Fibroblast of skin of left biceps (primary cell): ENCODE measurements around the gene PLPPR1.

Experiments
- DNase-seq, 2 experiments: peaks; one replicate each; pipeline ENCODE4 v3.0.0-alpha.2; 2013; ENCODE audit warnings: low read depth in 2 of 2

PLPPR1 gene

DNA sequence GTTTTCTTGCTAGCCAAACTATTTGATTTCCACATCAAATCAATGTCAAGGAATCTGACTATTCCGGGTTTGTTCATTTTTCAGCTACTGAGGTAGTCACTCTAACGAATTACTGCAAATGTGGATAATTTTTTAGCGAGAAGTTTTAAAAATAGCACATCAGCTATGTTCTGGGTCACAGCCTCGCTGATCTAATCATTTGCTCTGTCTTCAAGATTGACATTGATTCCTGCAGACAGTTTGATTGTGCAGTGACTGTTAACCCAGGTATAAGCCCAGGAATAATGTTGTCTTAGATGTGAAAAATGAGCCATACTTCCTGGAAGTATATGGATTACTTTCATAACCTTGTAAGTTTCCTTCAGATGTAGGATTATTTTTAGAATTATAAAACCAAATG, 181.1 kb downstream of the PLPPR1 start:
- DNase-seq = no peak

DNA sequence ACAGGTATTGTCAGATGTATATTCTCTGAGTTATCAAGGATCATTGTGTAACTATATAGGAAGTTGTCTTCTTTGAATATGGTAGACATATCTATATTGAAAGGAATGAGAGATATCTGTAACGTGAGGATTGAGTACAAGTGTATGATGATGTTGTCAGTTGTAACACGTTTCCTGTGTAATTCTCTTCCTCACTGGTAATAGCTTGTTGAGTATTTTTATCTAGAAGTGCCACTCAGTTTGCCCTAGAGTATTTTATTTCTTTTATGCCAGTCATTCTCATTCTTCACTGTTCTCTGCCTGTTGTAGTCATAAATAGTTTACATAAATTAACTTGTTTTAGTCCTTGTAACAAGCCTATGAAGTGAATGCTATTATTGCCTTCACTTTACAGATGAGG, 184.1 kb downstream of the PLPPR1 start:
- no peak for DNase-seq

DNA sequence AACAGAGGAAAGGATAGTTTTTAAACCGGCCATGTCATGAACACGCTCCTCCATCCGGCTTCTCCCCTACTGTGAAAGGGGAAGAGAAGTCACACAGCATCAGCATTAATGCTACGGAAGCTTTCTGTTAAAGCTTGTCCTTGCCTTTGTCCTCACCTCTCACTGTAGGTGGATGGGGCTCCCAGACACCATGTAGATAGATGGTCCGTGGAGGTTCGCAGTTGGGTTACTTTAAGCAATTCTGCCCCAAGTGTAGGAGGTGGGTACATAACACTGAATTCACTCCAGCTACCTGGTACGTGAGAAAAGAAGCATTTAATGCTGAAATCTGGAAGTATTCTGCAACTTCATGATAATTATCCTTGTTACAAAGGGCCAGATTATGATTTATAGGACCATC, 190.5 kb downstream of the PLPPR1 start:
- no peak for DNase-seq

DNA sequence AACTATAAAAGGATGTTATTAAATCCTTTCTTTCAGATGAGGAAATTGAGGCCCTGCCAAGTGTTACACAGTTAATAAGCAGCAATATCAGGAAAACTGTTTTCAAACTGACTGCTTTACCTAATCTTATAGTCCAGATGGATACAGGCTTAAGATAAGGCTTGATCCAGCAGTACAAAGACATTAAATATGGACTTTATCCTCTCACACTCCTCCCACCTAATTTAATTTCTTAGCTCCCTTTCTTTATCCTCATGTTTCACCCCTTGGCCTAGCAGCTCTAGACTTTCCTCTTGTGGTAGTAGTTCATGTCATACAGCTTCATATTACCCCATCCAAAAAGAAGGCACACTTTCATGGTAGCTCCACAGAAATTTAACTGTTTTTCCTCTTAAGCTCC, 191.8 kb downstream of the PLPPR1 start:
- DNase-seq = no peak

DNA sequence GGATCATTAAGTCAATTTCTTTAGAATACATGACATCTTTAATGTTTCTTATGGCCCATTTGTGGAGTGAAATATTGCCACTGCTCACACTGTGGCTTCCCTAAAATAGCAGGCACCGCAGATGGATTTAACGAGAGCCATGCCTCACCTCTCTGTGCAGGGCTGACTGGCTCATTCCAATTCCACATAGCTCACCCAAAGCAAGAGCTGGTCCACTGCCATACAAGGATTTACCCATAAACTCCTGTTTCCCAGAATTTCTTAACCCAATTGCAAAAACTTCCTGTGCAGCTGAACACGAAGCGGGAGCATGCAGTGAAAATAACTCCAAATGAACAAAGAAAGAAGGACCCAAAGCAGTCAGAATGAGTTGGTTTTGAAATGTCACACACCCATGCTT, 196.7 kb downstream of the PLPPR1 start:
- no peak for DNase-seq

DNA sequence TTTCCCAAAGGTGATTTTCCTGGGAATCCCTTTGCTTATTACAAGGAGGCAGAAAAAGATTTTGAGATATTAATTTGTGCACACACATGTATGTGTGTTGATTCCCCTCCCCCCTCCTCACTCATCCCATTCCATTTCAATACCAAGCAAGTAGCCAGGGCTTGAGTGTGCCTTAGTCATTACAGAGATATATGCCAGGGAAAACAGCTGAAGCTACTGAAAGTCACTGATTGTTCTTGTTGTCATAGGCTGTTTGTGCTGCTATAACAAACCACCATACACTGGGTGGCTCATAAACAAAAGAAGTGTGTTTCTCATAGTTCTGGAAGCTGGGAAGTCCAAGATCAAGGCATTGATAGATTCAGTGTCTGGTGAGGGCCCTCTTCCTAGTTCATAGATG, 197.6 kb downstream of the PLPPR1 start:
- DNase-seq = no peak

DNA sequence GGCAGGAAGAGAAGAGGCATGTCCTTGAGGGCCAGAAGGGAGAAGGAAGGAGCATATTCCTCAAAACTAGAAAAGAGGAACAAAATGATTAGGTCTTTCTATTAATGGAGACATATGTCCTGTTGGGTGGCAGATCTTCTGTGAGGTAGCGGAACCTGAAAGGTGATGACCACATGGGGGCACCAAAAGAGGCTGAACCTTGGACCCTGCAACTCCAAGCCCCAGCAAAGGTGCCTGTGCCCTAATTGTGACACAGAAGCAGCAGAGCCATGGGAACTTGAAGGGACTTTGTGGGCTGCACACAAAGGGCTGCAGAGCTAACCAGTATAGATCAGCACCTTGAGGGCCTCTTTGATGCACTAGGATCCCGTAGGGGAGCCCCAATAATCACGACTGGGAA, 198.3 kb downstream of the PLPPR1 start:
- no peak for DNase-seq

DNA sequence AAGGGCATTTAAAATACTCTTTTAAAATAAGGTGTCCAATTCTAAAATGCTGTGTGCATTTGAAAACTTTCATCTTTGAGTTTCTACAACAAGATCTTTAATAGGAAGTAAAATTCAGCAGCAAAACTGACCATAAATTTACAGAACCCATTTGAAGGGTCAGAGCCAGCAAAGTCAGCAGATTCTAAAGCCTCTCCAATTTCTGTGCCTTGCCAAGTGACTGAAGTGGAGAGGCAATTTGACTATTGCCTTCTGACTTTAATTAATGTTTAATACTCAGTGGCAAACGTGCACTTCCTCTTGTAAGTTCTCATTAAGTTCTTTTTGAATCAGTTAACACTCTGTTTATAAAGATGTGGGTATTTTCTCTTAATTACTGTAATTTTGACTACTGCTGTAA, 201.1 kb downstream of the PLPPR1 start:
- no peak for DNase-seq

DNA sequence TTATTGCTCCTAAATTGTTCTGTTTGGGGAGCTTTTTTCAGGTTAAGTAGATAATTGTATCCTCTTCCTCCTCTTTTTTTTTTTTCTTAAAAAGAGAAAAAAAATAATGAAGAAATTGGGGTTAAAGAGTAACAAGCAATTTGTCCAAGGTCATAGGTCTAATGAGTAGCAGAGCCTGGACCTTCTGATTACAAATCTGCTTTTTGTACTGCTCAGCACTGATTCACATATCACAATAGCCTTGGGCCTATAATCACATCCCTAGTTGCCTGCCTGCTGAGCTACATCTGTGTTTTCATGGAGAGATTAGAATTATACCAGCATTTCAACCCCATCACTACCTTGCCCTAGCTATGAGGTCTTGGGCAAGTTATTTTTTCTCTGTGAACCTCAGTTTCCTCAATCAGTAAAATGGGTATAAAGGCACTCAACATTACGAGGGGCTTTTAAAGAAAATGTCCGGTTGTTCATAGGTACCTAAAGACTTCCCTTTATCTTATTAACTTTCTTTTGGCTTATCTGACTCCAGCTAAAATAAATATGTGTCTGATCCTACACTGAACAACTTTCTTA, 204.0 kb downstream of the PLPPR1 start:
- DNase-seq = no peak

DNA sequence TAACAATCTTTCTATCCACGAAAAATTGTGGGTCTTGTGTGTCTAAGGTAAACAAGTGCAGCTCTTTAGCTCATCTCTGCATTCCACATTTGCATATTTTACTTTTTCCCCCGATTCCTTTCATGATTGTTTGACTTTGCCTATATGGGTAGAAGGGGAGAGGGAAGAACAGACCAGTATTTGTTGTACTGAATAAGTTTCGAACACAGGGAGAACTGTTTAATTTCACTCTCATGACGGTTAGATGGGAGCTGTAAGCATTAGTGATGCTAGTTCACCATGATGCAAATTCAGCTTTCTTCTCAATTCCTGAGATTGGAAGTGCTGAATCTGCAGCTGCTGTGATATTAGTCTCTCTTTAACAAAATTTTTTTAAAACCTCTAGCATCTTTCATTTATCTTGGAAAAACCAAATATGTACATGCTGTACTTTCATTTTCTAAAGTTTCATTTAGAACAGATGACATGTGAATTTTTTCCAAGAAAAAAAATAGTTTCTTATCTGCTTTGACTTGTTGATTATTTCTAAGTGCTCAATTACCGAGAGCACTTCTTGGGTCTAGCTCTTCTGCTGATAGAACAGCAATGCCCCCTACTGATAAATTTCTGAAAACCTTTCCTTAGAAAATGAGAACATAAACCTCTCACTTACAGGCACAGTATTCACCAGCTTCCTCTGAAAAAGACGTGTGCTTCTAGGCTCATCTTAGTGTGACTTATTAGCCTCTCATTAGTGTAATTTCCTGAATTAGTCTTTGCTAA, 206.8 kb downstream of the PLPPR1 start:
- DNase-seq = no peak

DNA sequence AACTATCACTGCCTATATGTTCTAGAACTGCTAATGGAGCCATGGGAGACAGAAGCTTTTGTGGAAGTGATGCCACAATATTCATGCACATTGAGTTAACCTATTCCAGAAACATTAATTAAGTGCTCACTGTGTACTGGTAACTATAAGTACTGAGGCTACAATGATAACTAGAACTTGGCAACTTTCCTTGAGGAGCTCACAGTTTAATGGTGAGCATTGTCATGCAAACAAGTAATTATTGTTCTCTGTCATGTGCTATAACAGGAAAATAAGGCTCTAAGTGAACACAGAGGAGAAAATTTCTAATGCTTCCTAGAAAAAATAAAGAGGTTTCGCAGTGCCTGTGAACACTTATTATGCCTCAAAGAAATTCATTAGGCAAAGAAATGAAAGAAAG, 214.1 kb downstream of the PLPPR1 start:
- no peak for DNase-seq

DNA sequence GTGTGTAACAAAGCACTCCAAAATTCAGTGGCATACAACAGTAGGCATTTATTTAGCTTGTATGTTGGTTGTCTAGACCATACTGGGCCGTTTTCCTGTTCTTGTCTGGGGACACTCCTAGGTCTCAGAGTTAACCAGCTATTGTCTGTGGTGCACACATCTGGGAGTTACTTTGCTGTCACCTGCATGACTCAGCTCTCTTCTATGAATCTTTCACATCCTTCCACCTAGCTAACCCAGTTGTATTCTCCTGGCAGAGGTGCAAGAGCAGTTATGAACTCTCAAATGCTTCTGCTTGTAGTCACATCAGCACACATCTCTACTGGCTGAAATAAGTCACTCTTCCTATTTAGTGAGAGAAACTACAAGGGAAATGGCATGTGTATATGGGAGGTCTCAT, 218.2 kb downstream of the PLPPR1 start:
- no peak for DNase-seq

DNA sequence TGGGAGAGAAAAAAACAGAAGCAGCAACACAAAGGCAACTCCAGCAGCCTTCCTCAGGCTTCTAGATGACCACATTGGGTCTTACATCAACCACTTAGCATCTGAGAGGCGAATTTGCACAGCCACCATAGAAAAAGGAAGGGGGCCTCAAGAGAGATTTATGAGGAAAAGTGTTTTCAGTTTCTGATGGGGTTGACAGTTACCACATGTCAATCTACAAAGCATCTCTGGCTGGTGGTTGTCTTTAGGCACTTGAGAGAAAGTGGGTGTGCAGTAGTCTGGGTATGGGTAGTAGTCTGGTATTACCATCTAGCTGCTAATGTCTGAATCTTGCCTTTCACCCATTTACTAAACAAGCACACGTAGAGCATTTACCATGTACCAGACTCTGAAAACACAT, 218.8 kb downstream of the PLPPR1 start:
- no peak for DNase-seq

DNA sequence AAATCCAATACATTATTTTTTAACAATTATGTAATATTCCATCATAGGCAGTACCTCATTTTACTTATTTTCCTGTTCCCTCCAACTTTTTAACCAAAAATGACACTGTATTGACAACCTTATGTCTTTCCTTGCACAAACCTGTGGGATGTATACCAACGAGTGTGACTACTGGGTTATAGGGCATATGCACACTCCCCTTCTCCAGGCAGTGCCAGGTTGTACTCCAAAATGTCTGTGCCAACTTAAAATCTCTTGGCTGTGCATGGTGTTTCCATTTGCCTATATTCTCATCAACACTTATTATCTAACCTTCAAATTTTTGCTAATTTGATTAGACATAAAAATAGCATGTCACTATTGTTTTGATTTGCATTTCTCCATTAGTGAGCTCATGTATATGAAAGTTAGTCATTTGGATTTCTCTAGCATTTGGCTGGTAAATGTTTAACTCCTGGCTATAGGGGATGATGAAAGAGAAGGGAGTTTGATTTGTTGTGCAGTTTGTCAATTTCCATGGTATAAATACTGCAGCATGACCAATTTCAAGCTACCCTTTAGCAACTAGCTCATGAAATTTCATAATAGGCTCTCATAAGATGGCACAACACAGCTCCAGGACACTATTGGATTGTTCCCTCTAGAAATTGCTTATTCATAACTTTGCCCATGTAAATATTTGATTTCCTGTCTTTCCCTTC, 226.4 kb downstream of the PLPPR1 start:
- no peak for DNase-seq

DNA sequence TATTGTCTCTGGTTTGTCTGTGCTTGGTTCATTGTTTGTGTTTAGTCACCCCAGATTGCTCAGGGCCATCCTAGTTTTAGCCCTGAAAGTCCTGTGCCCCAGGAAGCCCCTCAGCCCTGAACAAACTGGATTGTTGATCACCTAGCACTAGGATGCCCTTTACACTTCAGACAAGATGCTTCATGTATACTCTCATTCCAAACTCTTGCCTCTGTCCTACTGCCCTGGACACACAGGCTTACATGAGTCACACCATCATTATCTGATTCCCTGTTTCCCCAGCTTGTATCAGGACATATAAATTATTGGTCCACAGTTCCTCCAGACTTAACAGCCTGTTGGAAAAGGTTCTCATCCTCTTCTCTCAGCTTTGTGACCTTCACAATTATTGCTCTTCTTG, 236.2 kb downstream of the PLPPR1 start:
- DNase-seq = no peak

DNA sequence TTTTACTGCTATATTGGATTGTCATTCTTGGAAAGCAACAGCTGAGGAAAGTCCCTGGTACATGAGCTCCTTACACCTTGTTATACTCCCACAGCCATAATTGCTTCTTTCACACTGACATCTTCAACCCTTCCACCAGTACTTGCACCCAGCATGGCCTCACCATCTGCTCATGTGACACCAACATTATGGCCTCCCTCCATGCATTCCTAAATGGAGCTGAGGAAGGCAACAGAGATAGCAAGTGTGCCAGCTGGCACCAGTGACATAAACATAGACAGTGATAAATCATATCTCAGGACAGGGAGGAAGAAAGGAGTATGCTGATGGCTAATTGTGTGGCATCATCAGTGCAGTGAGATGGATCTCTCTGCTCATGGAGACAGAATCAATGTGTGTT, 236.7 kb downstream of the PLPPR1 start:
- DNase-seq = no peak

DNA sequence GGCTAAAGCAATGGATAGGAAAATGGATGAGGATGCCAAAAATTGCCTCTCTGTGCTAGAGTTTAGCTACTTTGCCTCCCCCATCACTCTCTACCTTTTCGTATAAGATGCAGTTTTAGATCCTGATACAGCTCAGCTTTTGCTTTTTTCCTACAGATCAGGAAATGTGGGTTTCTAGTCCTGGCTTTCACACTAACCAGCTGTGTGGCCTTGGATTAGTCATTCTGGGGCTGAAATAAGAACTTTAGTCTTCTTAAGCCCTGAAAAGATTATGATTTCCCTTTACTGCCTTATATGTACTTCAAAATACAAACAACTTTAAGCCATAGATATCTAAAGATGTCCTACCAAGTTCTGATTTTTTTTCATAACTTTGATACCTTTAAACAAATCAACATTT, 239.9 kb downstream of the PLPPR1 start:
- no peak for DNase-seq

DNA sequence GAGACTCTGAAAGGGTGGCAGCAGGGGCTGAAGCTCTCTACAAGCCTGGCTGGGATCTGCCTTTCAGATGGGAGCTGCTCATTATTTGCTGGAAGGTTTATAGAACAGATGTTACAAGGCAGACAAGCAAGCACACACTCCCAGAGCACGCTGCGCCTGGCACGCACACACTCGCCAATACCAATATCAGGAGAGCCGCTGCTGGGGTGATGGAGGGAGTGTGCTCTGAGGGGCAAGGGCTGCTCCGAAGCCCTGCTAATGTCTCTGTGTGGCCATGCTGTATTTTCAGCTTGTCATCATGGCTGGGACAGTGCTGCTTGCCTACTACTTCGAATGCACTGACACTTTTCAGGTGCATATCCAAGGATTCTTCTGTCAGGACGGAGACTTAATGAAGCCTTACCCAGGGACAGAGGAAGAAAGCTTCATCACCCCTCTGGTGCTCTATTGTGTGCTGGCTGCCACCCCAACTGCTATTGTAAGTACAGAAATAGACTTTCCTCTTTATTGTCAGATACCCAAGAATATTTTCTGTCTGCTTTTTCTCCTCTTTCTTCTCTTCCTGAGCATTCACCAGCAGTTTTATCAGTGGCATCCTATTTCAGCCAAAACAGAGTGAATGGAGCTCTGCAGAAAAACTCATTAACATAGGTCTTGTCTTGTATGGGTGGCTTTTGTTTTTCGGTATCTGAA, 241.2 kb downstream of the PLPPR1 start:
- DNase-seq = no peak

DNA sequence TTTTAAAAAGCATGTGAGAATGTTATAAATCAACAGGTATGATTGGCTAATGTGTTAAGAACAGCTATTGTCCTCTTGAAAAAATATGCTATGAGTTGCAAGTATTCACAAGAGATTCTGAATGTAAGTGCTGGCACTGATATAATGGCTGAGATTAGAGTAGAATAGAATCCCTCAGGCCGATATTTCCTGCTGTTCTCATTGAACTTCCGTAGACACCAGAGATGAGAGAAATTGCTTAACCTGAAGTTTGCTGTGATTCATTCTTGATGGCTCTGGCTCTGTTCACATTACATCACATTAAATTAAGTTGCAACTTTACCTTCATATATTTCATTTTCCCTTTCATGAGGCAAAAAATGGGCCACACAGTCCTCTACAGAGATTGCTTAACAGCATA, 241.8 kb downstream of the PLPPR1 start:
- DNase-seq = no peak

DNA sequence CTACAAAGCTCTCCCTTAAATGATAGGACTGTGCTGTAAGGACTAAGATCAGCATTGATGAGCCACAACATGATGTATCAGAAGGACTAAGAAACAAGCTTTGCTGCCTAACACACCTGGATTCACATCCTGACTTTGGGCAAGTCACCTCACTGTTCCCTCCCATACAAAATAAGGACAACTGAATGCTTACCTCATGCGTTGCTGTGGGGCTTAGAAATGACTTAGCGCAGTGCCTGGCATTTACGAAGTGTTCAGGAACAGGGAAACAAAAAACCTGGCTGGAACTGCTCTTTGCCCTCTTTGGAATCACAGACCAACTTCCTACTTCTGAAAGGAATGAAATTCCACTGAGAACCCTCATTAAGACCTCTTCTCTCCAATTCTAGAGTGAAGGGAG, 242.6 kb downstream of the PLPPR1 start:
- DNase-seq = no peak

DNA sequence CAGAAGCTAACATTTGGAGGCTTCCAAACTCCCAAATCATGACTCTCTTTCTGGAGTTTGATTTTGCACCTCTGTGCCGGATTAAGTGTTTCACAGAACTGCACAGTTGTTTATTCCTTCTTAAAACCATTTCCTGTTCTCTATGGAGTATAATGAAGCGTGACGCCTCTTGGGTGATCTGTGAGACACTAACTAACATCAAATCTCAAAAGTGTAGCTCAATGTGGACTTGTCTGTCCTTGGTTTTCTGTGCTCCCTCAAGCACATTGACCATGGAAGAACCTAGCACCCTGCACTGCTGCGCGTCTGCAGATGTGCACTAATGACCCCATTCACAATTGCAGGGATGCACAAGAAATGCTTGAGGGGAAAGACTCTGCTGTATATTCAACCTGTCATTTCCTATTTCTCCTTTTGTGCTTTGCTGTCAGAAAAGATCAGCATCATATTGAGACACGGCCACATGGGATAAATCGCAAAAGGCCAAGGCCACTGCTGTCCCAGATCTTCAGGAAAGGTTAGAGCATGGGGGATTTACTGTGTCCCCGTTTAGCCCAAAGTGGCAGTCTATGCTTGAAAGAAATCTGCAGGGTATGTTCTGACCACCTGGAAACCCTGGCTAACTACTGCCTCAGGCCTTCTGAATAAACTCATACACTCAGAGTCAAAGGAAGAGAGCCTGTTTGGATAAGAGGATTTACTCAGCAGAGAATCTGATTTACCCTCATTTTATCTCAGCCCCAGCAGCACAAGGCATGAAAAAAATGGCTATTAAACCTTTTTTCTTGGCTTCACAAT, 246.6 kb downstream of the PLPPR1 start:
- DNase-seq = no peak

DNA sequence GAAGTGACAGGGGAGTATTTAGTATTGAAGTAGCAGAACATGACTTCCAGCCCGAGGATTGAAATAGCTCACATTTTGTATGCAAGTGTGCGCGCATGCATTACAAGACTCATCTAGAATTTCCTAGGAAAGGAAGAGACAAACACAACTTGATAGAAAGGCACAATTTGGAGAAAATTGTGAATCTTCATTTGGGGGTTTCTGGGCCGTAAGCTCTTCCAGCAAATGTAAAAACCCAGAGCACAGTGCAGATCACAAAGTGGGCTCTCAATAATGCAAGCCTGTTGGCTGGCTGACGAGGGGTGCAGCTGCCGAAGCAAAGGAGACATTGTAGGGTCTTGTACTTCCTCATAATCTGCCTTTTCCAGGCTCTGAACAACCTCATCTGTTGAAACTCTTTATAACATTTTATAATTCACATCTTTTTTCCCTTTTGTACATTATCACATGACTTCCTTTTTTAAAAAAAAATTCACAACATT, 247.3 kb downstream of the PLPPR1 start:
- DNase-seq = no peak
